NT2/D1 (cell line): ENCODE measurements around the gene PHF24.

ENCODE experiments used
- YY1 ChIP-seq: IDR thresholded peaks from 2 replicates; pipeline ENCODE4 v1.6.1; 2011; ENCODE audit not compliant: insufficient read length, insufficient read depth
- ZNF274 ChIP-seq: IDR thresholded peaks from 2 replicates; pipeline ENCODE4 v1.6.1; 2011; ENCODE audit warnings: mild to moderate bottlenecking, low read depth, low read length

- TF ChIP-seq YY1: no peak
- TF ChIP-seq ZNF274: no peak
These were observed 36.3 kb downstream of the PHF24 start for GRCh38 chr9:34994260-34994899.
